Prostate gland (tissue), 2 donors: ENCODE results near the gene WFDC5. TPM values are rescaled to one million over a fixed set of nuclear protein-coding genes. Genes with fewer than 3 reads are reported as not detected.

Source experiments
- DNase-seq: peaks from one replicate; pipeline ENCODE4 v3.0.0-alpha.2; 2019; ENCODE audit warnings: low spot score
- H3K27ac ChIP-seq, 2 donors: fragments of 200-600 bp; sonication (generic); 2 replicates each; pipeline ENCODE4 v1.5.1; 2017 to 2019
- H3K27me3 ChIP-seq: fragments of 200-600 bp; sonication (generic); replicated peaks from 2 replicates; pipeline ENCODE4 v1.5.1; 2019; ENCODE audit not compliant: insufficient read depth
- H3K36me3 ChIP-seq, 2 donors: fragments of 200-600 bp; sonication (generic); 1 replicate in 1 of 2; 2 replicates in 1 of 2; pipeline versions ENCODE4 v1.5.1 to v1.8.1; 2017 to 2019
- H3K4me1 ChIP-seq: fragments of 200-600 bp; sonication (generic); replicated peaks from 2 replicates; pipeline ENCODE4 v1.5.1; 2019
- H3K4me3 ChIP-seq, 2 donors: fragments of 200-600 bp; sonication (generic); 2 replicates each; pipeline ENCODE4 v1.5.1; 2017 to 2019
- H3K9me3 ChIP-seq: fragments of 200-600 bp; sonication (generic); 2 replicates; pipeline ENCODE4 v1.5.1; 2017
- POLR2A ChIP-seq: fragments of 450-650 bp; IDR thresholded peaks from one replicate; pipeline ENCODE4 v1.6.1; 2016; ENCODE audit warnings: antibody characterized with exemption, mild to moderate bottlenecking
- POLR2AphosphoS5 ChIP-seq: sonication (generic); formaldehyde crosslinking; IDR thresholded peaks from one replicate; pipeline ENCODE4 v1.6.1; 2017; ENCODE audit warnings: antibody characterized with exemption
- WGBS: methylation state at CpG from one replicate; pipeline ENCODE4 v1.1.5; 2018; 5-methylcytosine and 5-hydroxymethylcytosine counted together
- intact Hi-C: fragments of 100-400 bp; cut with DNase I; formaldehyde crosslinking; loops from one replicate; pipeline ENCODE4 v1.14.2; 2022
- total RNA-seq, 2 donors: library from RNA; depleted of rRNA; stranded (reverse); fragments of >200 nt; gene quantifications; one replicate each; pipeline ENCODE4 v1.1.0, GENCODE V29; 2016
- TF ChIP-seq, protein P1 (sequence below), 4 experiments: fragments of 200-600 bp in 2 of 4; fragments of 450-650 bp in 2 of 4; sonication (generic) in 2 of 4; IDR thresholded peaks; 1 replicate in 3 of 4; 2 replicates in 1 of 4; pipeline ENCODE4 v1.5.1; 2016 to 2019; ENCODE audit warnings: antibody characterized with exemption in 4 of 4, mild to moderate bottlenecking in 2 of 4, moderate library complexity in 2 of 4

WFDC5 gene
- total RNA-seq, 2 donors from 2014 or later = 1.0 to 2.3 TPM

DNA sequence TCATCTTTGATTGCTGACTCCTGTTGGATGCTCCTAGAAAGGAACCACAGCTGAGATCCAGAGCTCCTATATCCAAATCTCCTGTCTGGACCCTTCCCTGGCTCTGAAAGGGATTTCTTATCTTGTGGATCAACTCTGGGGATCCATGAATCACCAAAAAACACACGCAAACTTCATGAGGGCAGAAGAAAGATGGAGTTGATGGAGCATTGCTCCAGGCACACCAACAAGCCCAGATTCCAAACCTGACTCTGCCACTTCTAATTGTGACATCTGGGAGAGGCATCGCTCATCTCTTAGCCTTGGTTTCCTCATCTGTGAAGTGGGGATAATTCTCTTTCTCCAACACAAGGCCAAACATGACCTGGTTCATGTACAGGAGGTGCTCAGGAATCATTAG lies 20.8 kb downstream of the WFDC5 start:
- TF ChIP-seq, protein P1, sequence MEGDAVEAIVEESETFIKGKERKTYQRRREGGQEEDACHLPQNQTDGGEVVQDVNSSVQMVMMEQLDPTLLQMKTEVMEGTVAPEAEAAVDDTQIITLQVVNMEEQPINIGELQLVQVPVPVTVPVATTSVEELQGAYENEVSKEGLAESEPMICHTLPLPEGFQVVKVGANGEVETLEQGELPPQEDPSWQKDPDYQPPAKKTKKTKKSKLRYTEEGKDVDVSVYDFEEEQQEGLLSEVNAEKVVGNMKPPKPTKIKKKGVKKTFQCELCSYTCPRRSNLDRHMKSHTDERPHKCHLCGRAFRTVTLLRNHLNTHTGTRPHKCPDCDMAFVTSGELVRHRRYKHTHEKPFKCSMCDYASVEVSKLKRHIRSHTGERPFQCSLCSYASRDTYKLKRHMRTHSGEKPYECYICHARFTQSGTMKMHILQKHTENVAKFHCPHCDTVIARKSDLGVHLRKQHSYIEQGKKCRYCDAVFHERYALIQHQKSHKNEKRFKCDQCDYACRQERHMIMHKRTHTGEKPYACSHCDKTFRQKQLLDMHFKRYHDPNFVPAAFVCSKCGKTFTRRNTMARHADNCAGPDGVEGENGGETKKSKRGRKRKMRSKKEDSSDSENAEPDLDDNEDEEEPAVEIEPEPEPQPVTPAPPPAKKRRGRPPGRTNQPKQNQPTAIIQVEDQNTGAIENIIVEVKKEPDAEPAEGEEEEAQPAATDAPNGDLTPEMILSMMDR (IDR thresholded peaks at IDR 0.05) = no peak
- TF ChIP-seq POLR2AphosphoS5 = no peak
- no peak for TF ChIP-seq POLR2A
- 75% methylated on average over 2 of the region's 2 CpGs for WGBS
- intact Hi-C loops = no loop called here

DNA sequence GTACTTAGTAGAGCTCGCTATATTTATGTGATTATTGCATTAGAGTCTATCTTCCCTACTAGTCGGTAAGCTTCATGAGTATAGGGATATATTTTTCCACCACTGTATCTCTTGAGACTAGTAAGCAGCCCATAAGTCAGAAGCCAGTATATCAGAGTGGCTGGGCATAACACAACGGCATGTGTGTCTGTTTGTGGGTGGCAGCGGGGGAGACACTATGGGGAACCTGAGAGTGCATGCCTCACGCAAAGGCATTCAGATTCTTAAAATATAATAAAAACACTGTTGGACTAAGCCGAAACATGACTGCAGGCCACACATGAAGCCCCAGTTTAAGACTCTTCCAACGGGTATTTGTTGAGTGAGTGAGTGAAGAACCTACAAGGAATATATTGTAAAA lies 22.1 kb downstream of the WFDC5 start:
- H3K27me3 ChIP-seq = peaks cover 2% of the 10 kb centered on the region
- H3K9me3 ChIP-seq = no peaks in the 10 kb centered on the region
- peaks cover under 1% of the 10 kb centered on the region for H3K4me1 ChIP-seq
- H3K36me3 ChIP-seq = no peaks in the 10 kb centered on the region
- 87% methylated on average over 7 of the region's 7 CpGs for WGBS
- no peak for TF ChIP-seq POLR2A
- TF ChIP-seq POLR2AphosphoS5 = no peak
- TF ChIP-seq, protein P1 (IDR thresholded peaks at IDR 0.05) = no peak
- DNase-seq = no peak
- H3K27ac ChIP-seq = no peak overlapping the region
- intact Hi-C loops = no loop called here
- no peak overlapping the region for H3K4me3 ChIP-seq

More for the DNA sequence above, 20.8 kb downstream of the WFDC5 start:
- Histone ChIP-seq H3K9me3 (no peaks in the 10 kb centered on the region), H3K4me1 (peaks cover 5% of the 10 kb centered on the region), H3K27me3 (peaks cover 3% of the 10 kb centered on the region), H3K27ac (no peak overlapping the region), H3K4me3 (no peak overlapping the region), H3K36me3 (no peaks in the 10 kb centered on the region)
- no peak for DNase-seq

DNA sequence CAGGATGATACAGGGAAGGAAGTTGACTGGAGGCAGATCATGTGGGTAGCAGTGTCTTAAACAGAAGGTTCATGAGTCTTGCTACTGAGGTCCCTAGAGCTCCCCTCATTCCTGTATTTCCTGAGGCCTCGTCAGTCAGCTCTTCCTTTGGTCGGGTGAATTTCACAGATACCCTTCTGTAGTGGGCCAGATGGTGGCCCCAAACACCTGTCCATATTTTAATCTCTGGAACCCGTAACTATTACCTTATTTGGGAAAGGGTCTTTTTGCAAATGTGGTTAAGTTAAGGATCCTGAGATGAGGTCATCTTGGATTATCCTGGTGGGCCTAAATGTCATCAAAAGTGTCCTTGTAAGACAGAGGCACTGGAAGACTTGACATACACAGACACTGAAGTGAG lies 23.6 kb downstream of the WFDC5 start:
- H3K27ac ChIP-seq = no peak overlapping the region
- no peaks in the 10 kb centered on the region for H3K36me3 ChIP-seq
- WGBS = 87% methylated on average over 3 of the region's 3 CpGs
- no peaks in the 10 kb centered on the region for H3K27me3 ChIP-seq
- H3K9me3 ChIP-seq = no peaks in the 10 kb centered on the region
- intact Hi-C loops = no loop called here
- no peaks in the 10 kb centered on the region for H3K4me1 ChIP-seq
- no peak overlapping the region for H3K4me3 ChIP-seq
- DNase-seq = no peak
- TF ChIP-seq, protein P1 (IDR thresholded peaks at IDR 0.05) = no peak
- TF ChIP-seq POLR2AphosphoS5 = no peak
- no peak for TF ChIP-seq POLR2A

DNA sequence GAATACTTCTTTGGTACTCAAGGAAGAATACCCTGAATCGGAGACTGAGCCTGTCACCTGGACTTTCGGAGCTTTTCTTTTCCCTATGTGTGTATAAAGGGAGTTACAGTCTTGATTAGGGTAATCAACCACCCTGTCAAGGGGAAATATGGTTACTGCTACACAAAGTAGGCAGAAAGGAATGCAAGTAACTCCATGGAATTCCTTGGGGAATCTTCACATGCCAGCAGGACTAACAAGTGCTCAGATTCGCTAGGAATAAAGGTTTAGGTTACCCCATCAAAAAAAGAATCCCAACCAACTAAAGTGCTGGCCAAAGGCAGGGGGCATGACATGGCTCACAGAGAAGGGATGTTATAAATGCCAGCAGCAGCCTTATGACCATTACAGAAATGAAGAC lies 24.5 kb downstream of the WFDC5 start:
- 92% methylated on average over 3 of the region's 3 CpGs for WGBS

DNA sequence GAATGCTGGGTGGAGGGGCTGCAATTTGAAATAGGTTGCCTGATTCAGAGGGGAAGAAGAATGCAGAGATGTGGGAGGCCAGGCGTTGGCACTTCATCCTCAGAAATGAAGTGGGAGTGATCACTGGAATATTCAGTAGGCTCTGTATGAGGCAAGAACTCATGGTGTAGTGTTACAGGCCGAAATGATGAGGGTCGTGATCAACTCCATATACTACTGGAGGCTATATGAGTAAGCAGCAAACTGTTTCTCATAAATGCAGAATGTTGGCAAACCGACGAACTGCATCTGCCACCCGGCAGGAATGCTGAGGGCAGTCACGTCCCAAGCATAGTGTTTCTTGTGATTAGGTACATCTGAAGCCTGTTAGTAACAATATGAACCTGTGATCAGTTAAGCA lies 26.7 kb downstream of the WFDC5 start:
- Histone ChIP-seq H3K9me3 (no peaks in the 10 kb centered on the region), H3K27ac (no peak overlapping the region), H3K36me3 (no peaks in the 10 kb centered on the region), H3K27me3 (no peaks in the 10 kb centered on the region), H3K4me3 (no peak overlapping the region), H3K4me1 (no peaks in the 10 kb centered on the region)
- intact Hi-C loops = no loop called here
- TF ChIP-seq POLR2AphosphoS5 (no peak), POLR2A (no peak)
- TF ChIP-seq, protein P1 (IDR thresholded peaks at IDR 0.05) = no peak
- WGBS = 62% methylated on average over 7 of the region's 7 CpGs
- no peak for DNase-seq

More for the DNA sequence above, 24.5 kb downstream of the WFDC5 start:
- intact Hi-C loops = no loop called here
- H3K36me3 ChIP-seq = no peaks in the 10 kb centered on the region
- TF ChIP-seq POLR2A = no peak
- TF ChIP-seq, protein P1 (IDR thresholded peaks at IDR 0.05) = no peak
- TF ChIP-seq POLR2AphosphoS5 = no peak
- H3K4me3 ChIP-seq = no peak overlapping the region
- no peak for DNase-seq
- H3K27me3 ChIP-seq = no peaks in the 10 kb centered on the region
- no peak overlapping the region for H3K27ac ChIP-seq
- H3K4me1 ChIP-seq = no peaks in the 10 kb centered on the region
- no peaks in the 10 kb centered on the region for H3K9me3 ChIP-seq
